Esophagus muscularis mucosa (tissue), 4 donors: Measurements from ENCODE around the gene MTRF1. TPM values are rescaled to one million over a fixed set of nuclear protein-coding genes. Genes with fewer than 3 reads are reported as not detected.

ENCODE experiments used
- DNase-seq: peaks from one replicate; pipeline ENCODE4 v3.0.0-alpha.2; 2017; ENCODE audit errors: extremely low spot score
- H3K27ac ChIP-seq, 4 donors: fragments of 200-600 bp; sonication (generic); replicated peaks in 1 of 4; 1 replicate in 3 of 4; 2 replicates in 1 of 4; pipeline ENCODE4 v1.5.1; 2016 to 2019; ENCODE audit warnings: mild to moderate bottlenecking in 1 of 4
- H3K27me3 ChIP-seq, 4 donors: fragments of 200-600 bp; sonication (generic); one replicate each; pipeline versions ENCODE4 v1.5.1 to v1.6.0; 2016 to 2019
- H3K36me3 ChIP-seq, 4 donors: fragments of 200-600 bp; sonication (generic); one replicate each; pipeline ENCODE4 v1.5.1; 2016 to 2019
- H3K4me1 ChIP-seq, 4 donors: fragments of 200-600 bp; sonication (generic); one replicate each; pipeline ENCODE4 v1.5.1; 2016 to 2019
- H3K4me3 ChIP-seq, 4 donors: fragments of 200-600 bp; sonication (generic); 1 replicate in 2 of 4; 2 replicates in 2 of 4; pipeline ENCODE4 v1.5.1; 2016 to 2019; ENCODE audit warnings: mild to moderate bottlenecking in 4 of 4, moderate library complexity in 1 of 4
- H3K9me3 ChIP-seq, 4 donors: fragments of 200-600 bp; sonication (generic); 1 replicate in 3 of 4; 2 replicates in 1 of 4; pipeline ENCODE4 v1.5.1; 2016 to 2019
- EP300 ChIP-seq: sonication (generic); formaldehyde crosslinking; IDR thresholded peaks from one replicate; pipeline ENCODE4 v1.6.1; 2017; ENCODE audit warnings: antibody characterized with exemption
- POLR2A ChIP-seq: fragments of 450-650 bp; IDR thresholded peaks from one replicate; pipeline ENCODE4 v1.6.1; 2017; ENCODE audit warnings: antibody characterized with exemption, moderate library complexity, mild to moderate bottlenecking, low read depth
- POLR2AphosphoS5 ChIP-seq, 2 donors: sonication (generic); formaldehyde crosslinking; IDR thresholded peaks; one replicate each; pipeline ENCODE4 v1.6.1; 2017; ENCODE audit warnings: antibody characterized with exemption in 2 of 2
- WGBS: methylation state at CpG from one replicate; pipeline ENCODE4 v1.1.5; 2018; 5-methylcytosine and 5-hydroxymethylcytosine counted together
- intact Hi-C: fragments of 100-400 bp; cut with DNase I; formaldehyde crosslinking; loops from one replicate; pipeline ENCODE4 v1.15.1; 2023
- total RNA-seq, 4 donors: library from RNA; depleted of rRNA; stranded (reverse); fragments of >200 nt; gene quantifications; one replicate each; pipeline versions ENCODE4 v1.1.0 to v1.2.1, GENCODE V29; 2016
- TF ChIP-seq, protein P1 (sequence below), 3 experiments: fragments of 200-600 bp in 2 of 3; fragments of 450-650 bp in 1 of 3; sonication (generic) in 2 of 3; IDR thresholded peaks; one replicate each; pipeline ENCODE4 v1.5.1; 2017 to 2019; ENCODE audit warnings: antibody characterized with exemption in 3 of 3, mild to moderate bottlenecking in 2 of 3, moderate library complexity in 1 of 3

The MTRF1 gene
- total RNA-seq, 4 donors from 2014 or later = 6.4 to 18.7 (median 8.9) TPM

DNA sequence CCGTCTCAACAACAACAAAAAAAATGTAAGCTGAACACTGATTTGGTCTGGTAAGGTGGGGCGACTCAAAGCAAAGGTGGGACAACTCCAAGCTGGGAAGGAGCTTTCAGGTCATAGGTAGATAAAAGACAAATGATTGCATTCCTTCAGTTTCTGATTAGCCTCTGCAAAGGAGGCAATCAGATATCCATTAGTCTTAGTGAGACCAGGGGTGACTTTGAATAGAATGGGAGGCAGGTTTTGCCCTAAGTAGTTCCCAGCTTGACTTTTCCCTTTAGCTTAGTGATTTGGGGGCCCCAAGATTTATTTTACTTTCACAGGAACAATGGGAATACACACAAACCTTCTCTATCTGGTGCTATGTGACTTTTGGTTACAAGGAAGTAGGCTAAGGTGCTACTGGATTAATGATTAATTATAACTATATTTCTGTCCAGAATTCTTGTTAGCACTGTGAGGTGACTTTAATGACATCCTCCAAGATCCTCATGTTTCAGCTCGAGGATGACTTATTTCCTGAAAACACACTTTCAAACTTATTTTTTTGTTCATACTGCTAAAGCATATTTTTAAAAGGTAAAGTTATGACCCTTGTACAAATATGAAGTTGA lies 10.6 kb upstream of the MTRF1 start:
- H3K36me3 ChIP-seq = no peaks in the 10 kb centered on the region
- no peak overlapping the region for H3K27ac ChIP-seq
- no peaks in the 10 kb centered on the region for H3K27me3 ChIP-seq
- H3K4me3 ChIP-seq = no peak overlapping the region
- H3K9me3 ChIP-seq = no peaks in the 10 kb centered on the region
- DNase-seq = no peak
- H3K4me1 ChIP-seq = no peaks in the 10 kb centered on the region
- TF ChIP-seq EP300 = no peak
- no peak for TF ChIP-seq POLR2AphosphoS5 (IDR thresholded peaks at IDR 0.05)
- no peak for TF ChIP-seq POLR2A
- TF ChIP-seq, protein P1, sequence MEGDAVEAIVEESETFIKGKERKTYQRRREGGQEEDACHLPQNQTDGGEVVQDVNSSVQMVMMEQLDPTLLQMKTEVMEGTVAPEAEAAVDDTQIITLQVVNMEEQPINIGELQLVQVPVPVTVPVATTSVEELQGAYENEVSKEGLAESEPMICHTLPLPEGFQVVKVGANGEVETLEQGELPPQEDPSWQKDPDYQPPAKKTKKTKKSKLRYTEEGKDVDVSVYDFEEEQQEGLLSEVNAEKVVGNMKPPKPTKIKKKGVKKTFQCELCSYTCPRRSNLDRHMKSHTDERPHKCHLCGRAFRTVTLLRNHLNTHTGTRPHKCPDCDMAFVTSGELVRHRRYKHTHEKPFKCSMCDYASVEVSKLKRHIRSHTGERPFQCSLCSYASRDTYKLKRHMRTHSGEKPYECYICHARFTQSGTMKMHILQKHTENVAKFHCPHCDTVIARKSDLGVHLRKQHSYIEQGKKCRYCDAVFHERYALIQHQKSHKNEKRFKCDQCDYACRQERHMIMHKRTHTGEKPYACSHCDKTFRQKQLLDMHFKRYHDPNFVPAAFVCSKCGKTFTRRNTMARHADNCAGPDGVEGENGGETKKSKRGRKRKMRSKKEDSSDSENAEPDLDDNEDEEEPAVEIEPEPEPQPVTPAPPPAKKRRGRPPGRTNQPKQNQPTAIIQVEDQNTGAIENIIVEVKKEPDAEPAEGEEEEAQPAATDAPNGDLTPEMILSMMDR (IDR thresholded peaks at IDR 0.05) = no peak
- 77% methylated on average over 3 of the region's 3 CpGs for WGBS
- intact Hi-C loops = no loop called here

DNA sequence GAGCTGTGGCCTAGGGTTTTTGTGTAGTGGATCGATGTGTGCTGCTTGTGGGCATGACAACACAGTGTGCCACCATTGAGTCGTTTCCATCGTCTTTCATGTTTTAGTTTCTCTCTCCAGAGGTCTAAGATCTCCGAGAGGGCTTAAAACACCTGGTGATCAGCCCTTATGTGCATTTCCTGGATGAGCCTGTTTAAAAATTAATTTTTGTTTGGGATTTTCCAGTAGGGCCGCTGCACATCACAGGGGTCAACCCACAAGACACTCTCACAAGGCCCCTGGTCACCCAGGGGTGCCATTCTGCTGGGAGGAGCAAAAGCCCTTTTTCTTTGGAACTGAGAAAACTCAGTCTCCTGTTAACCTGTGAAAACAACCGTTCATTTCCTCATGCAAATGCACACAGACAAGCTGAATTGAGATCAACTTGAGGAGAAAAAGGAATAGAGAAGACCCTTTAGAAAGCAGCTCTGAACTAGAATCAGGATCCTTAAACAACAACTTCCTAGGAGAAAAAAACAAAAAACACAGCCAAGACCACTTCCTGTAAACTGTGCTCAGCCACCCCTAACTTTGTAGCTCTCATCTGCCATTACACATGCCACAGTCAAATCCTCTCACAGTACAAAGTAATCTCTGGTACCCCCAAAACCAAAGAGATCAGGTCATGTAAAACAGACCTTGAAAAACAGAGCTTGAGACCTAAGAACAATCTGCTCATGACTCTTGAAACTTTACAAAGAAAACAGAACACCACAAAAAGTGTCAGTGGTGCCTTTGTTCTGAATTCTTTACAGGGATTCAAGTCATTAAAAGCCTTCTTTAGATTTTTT lies 8.3 kb upstream of the MTRF1 start:
- intact Hi-C loops = no loop called here
- 84% methylated on average over 6 of the region's 6 CpGs for WGBS
- TF ChIP-seq, protein P1 (IDR thresholded peaks at IDR 0.05) = no peak
- TF ChIP-seq POLR2AphosphoS5 (IDR thresholded peaks at IDR 0.05) (no peak), POLR2A (no peak), EP300 (no peak)
- no peak for DNase-seq
- Histone ChIP-seq H3K27me3 (no peaks in the 10 kb centered on the region), H3K27ac (no peak overlapping the region), H3K4me3 (no peak overlapping the region), H3K4me1 (no peaks in the 10 kb centered on the region), H3K36me3 (no peaks in the 10 kb centered on the region), H3K9me3 (peaks cover 0 to 5% (median 0%) of the 10 kb centered on the region in 4 donors)

DNA sequence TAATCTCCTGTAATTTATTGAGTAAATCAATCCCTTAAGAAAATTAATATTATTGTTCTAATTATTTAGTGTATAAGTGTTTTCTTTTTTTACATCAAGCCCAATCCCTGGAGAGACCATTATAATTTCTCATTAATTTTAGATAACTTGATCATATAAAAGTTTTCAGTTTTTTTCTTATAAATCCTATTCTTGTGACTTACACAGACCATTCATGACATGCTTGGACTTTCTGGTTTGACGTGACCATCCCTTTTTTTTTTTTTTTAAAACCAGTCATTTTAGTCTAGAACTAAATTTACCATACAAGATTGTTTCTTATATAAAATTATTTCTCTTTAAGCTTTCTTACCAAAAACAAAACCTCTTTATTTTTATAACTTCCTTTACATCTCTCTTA lies 5.4 kb upstream of the MTRF1 start:
- peaks cover 0 to 2% (median 0%) of the 10 kb centered on the region in 4 donors for H3K4me1 ChIP-seq
- H3K27me3 ChIP-seq = no peaks in the 10 kb centered on the region
- no peaks in the 10 kb centered on the region for H3K36me3 ChIP-seq
- H3K4me3 ChIP-seq = no peak overlapping the region
- 6% methylated on average over 1 of the region's 1 CpG for WGBS
- intact Hi-C loops = no loop called here
- no peak for DNase-seq
- H3K9me3 ChIP-seq = peaks cover 0 to 5% (median 0%) of the 10 kb centered on the region in 4 donors
- TF ChIP-seq POLR2AphosphoS5 (IDR thresholded peaks at IDR 0.05) = no peak
- TF ChIP-seq EP300 = no peak
- TF ChIP-seq, protein P1 (IDR thresholded peaks at IDR 0.05) = no peak
- no peak for TF ChIP-seq POLR2A
- H3K27ac ChIP-seq = no peak overlapping the region

DNA sequence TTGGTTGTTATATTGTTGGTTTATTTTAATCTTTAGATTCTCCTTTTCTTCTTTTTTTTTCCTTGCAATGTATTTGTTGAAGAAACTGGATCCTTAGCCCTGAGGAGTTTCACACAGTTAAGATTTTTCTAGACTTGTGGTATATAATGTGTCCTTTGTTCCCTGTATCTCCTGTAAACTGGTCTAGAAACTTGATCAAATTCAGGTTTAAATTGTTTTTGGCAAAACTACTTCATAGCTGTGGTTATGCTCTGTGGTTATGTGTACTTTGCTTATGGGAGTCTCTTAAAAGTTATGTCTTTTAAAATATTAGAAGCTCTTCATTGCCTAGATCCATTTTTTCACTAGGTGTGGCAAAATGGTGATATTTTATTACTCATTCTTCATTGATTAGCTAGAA lies 3.7 kb upstream of the MTRF1 start:
- DNase-seq = no peak
- Histone ChIP-seq H3K4me1 (peaks cover 6 to 11% (median 7%) of the 10 kb centered on the region in 4 donors), H3K4me3 (no peak overlapping the region), H3K27me3 (no peaks in the 10 kb centered on the region), H3K27ac (no peak overlapping the region), H3K9me3 (peaks cover 0 to 5% (median 0%) of the 10 kb centered on the region in 4 donors), H3K36me3 (no peaks in the 10 kb centered on the region)
- TF ChIP-seq POLR2AphosphoS5 (IDR thresholded peaks at IDR 0.05) = no peak
- no peak for TF ChIP-seq POLR2A
- TF ChIP-seq, protein P1 (IDR thresholded peaks at IDR 0.05) = no peak
- TF ChIP-seq EP300 = no peak
- intact Hi-C loops = no loop called here
